ENCODE data around the gene NOVA2.
A peak's percentile ranks its signal among the peaks of the same experiment; 100 is the strongest.

Gene NOVA2

GRCh38 chr19:45887200-45887710 lies 86.4 kb downstream of the NOVA2 start:
- no peak for TF ChIP-seq CTCF (IDR thresholded peaks at IDR 0.05; ENCODE audit: low read depth, low read length)
- DNase-seq (ENCODE audit: extremely low read depth, low read depth): no peak

GRCh38 chr19:45886427-45887199 lies 87.1 kb downstream of the NOVA2 start:
- no peak for TF ChIP-seq CTCF (IDR thresholded peaks at IDR 0.05; ENCODE audit: low read depth, low read length)
- peak; percentile 78 for DNase-seq (ENCODE audit: extremely low read depth, low read depth)

- TF ChIP-seq CTCF (IDR thresholded peaks at IDR 0.05; ENCODE audit: low read depth, low read length): no peak
- peak; percentile 72 for DNase-seq (ENCODE audit: extremely low read depth, low read depth)
These were observed 87.9 kb downstream of the NOVA2 start, which contains the start of gene IRF2BP1 for GRCh38 chr19:45885556-45886426. Gene IRF2BP1 (minus strand): TSS chr19:45886141. CDS start chr19:45885774, 367 bp downstream.

GRCh38 chr19:45884682-45885555 lies 88.7 kb downstream of the NOVA2 start:
- no peak for TF ChIP-seq CTCF (IDR thresholded peaks at IDR 0.05; ENCODE audit: low read depth, low read length)

GRCh38 chr19:45883881-45884681 lies 89.6 kb downstream of the NOVA2 start:
- no peak for TF ChIP-seq CTCF (IDR thresholded peaks at IDR 0.05; ENCODE audit: low read depth, low read length)
- DNase-seq (ENCODE audit: extremely low read depth, low read depth): no peak

More at GRCh38 chr19:45884682-45885555, 88.7 kb downstream of the NOVA2 start:
- DNase-seq (ENCODE audit: extremely low read depth, low read depth): no peak

Measured in AG09319 (cell line).